ENCODE measurements around the gene LPCAT4.
"Not testable (repeated sequence)": the region's sequence is repeated elsewhere in the genome, so short reads cannot be mapped to it uniquely, and the experiment has no call there.

DNA sequence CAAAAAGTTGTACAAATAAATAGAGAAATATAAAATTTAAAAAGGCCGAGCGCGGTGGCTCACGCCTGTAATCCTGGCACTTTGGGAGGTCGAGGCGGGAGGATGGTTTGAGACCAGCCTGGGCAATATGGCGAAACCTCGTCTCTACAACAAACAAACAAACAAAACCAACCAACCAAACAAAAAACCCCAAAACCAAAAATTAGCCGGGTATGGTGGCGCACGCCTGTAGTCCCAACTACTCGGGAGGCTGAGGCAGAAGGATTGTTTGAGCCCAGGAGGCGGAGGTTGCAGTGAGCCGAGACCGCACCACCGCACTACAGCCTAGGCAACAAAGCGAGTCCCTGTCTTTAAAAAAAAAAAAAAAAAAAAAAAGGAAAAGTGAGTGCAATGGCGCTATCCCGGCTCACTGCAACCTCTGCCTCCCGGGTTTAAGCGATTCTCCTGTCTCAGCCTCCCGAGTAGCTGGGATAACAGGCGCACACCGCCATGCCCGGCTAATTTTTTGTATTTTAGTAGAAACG, 24.7 kb downstream of the LPCAT4 start:
- TF ChIP-seq POLR2A (IDR thresholded peaks at IDR 0.05), result not testable (repeated sequence)
- TF ChIP-seq, protein P1, sequence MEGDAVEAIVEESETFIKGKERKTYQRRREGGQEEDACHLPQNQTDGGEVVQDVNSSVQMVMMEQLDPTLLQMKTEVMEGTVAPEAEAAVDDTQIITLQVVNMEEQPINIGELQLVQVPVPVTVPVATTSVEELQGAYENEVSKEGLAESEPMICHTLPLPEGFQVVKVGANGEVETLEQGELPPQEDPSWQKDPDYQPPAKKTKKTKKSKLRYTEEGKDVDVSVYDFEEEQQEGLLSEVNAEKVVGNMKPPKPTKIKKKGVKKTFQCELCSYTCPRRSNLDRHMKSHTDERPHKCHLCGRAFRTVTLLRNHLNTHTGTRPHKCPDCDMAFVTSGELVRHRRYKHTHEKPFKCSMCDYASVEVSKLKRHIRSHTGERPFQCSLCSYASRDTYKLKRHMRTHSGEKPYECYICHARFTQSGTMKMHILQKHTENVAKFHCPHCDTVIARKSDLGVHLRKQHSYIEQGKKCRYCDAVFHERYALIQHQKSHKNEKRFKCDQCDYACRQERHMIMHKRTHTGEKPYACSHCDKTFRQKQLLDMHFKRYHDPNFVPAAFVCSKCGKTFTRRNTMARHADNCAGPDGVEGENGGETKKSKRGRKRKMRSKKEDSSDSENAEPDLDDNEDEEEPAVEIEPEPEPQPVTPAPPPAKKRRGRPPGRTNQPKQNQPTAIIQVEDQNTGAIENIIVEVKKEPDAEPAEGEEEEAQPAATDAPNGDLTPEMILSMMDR (IDR thresholded peaks at IDR 0.05), result not testable (repeated sequence)
